ENCODE results near the gene CHST11. TPM values are rescaled to one million over a fixed set of nuclear protein-coding genes. Genes with fewer than 3 reads are reported as not detected.

The CHST11 gene
- total RNA-seq, 1 donor from 2014 or later = 11.4 TPM

DNA sequence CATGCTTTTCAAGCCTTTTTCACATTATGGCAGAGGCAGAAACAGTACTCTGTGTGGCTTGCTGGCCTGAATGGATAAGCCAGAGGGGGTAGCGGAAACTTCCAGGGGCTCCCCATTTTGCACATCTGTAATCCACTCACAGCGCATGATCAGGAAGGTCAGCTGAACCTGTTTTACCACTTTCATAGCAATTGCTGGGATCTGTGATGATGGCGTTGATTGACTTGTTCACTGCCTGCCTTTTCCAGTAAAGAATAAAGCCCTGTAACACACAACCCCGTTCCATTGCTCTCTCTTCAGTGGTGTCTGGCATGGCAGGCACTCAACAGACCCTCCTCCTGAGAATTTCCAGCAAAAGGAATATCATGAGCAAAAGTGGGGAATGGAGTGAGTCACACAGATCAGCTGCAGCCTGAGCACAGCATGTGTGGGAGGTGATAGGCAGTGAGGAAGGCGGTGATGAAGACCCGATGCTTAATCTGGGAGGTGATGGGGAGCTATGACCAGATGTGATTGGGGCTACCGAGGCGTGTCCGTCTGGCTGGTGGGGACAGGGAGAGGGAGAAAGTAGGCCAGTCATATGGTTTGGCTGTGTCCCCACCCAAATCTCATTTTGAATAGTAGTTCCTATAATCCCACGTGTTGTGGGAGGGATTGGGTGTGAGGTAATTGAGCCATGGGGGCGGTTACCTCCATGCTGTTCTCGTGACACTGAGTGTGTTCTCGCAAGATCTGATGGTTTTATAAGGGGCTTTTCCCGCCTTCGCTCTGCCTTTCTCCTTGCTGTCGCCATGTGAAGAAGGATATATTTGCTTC, 44.7 kb upstream of the CHST11 start:
- DNase-seq (ENCODE audit: low spot score, unreplicated experiment) = no peak
- Mint-ChIP-seq H3K27me3 (peaks cover 13% of the 10 kb centered on the region), H3K27ac (peak overlapping the region; percentile 42), H3K4me1 (ENCODE audit: low read depth) (peaks cover 9% of the 10 kb centered on the region), H3K36me3 (ENCODE audit: insufficient read depth) (no peaks in the 10 kb centered on the region), H3K4me3 (ENCODE audit: low read depth) (no peak overlapping the region), H3K9me3 (ENCODE audit: low read depth) (no peaks in the 10 kb centered on the region)
- no peak for TF ChIP-seq CTCF (IDR thresholded peaks at IDR 0.05; ENCODE audit: unreplicated experiment)

GRCh38 chr12:104412681-104413080, 44.1 kb upstream of the CHST11 start:
- Mint-ChIP-seq H3K27ac (peak overlapping the region; percentile 65), H3K27me3 (peaks cover 13% of the 10 kb centered on the region), H3K4me3 (ENCODE audit: low read depth) (no peak overlapping the region), H3K36me3 (ENCODE audit: insufficient read depth) (no peaks in the 10 kb centered on the region), H3K9me3 (ENCODE audit: low read depth) (no peaks in the 10 kb centered on the region), H3K4me1 (ENCODE audit: low read depth) (peaks cover 9% of the 10 kb centered on the region)
- no peak for TF ChIP-seq CTCF (IDR thresholded peaks at IDR 0.05; ENCODE audit: unreplicated experiment)
- no peak for DNase-seq (ENCODE audit: low spot score, unreplicated experiment)

DNA sequence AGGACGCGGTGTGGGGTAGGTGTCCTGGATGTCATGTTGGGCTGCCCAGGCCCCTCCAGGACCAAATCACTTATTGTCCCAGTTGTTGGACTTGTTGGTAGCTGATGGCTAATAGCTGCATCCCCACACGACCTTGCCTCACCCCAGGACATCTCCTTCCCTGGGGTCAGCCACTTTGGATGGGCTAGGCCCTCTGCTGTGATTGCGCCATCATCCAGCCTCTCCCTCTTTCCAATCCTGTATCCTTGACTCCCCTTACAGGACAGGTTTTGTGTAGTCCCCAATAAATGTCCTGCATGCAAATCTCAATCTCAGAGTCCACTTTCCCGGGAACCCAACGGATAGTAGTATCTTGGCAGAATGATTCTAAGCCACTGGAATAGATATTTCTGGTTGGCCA, 43.4 kb upstream of the CHST11 start:
- Mint-ChIP-seq H3K9me3 (ENCODE audit: low read depth) (no peaks in the 10 kb centered on the region), H3K4me3 (ENCODE audit: low read depth) (no peak overlapping the region), H3K36me3 (ENCODE audit: insufficient read depth) (no peaks in the 10 kb centered on the region), H3K27me3 (peaks cover 13% of the 10 kb centered on the region), H3K4me1 (ENCODE audit: low read depth) (peaks cover 7% of the 10 kb centered on the region), H3K27ac (no peak overlapping the region)
- no peak for TF ChIP-seq CTCF (IDR thresholded peaks at IDR 0.05; ENCODE audit: unreplicated experiment)
- no peak for DNase-seq (ENCODE audit: low spot score, unreplicated experiment)

GRCh38 chr12:104414581-104415341, 42.0 kb upstream of the CHST11 start:
- no peak overlapping the region for H3K27ac Mint-ChIP-seq
- TF ChIP-seq CTCF (IDR thresholded peaks at IDR 0.05; ENCODE audit: unreplicated experiment) = no peak
- DNase-seq (ENCODE audit: low spot score, unreplicated experiment) = no peak
- H3K9me3 Mint-ChIP-seq (ENCODE audit: low read depth) = no peaks in the 10 kb centered on the region
- H3K4me3 Mint-ChIP-seq (ENCODE audit: low read depth) = no peak overlapping the region
- H3K27me3 Mint-ChIP-seq = peaks cover 13% of the 10 kb centered on the region
- peaks cover 4% of the 10 kb centered on the region for H3K4me1 Mint-ChIP-seq (ENCODE audit: low read depth)
- H3K36me3 Mint-ChIP-seq (ENCODE audit: insufficient read depth) = no peaks in the 10 kb centered on the region

- no peak for DNase-seq (ENCODE audit: low spot score, unreplicated experiment)
- TF ChIP-seq CTCF (IDR thresholded peaks at IDR 0.05; ENCODE audit: unreplicated experiment) = no peak
- H3K4me3 Mint-ChIP-seq (ENCODE audit: low read depth) = no peak overlapping the region
These were observed 41.3 kb upstream of the CHST11 start for GRCh38 chr12:104415342-104415980.

More at GRCh38 chr12:104415342-104415980, 41.3 kb upstream of the CHST11 start:
- Mint-ChIP-seq H3K4me1 (ENCODE audit: low read depth) (peaks cover 4% of the 10 kb centered on the region), H3K36me3 (ENCODE audit: insufficient read depth) (no peaks in the 10 kb centered on the region), H3K27me3 (peaks cover 13% of the 10 kb centered on the region), H3K9me3 (ENCODE audit: low read depth) (no peaks in the 10 kb centered on the region), H3K27ac (no peak overlapping the region)
